ENCODE results near the gene ARHGEF38. TPM values are rescaled to one million over a fixed set of nuclear protein-coding genes. Genes with fewer than 3 reads are reported as not detected.

Gene ARHGEF38
- polyA plus RNA-seq, 1 of the 3 experiments (the other 2 are of a cell fraction) = 0.02 TPM

GRCh38 chr4:105714932-105715331 lies 162.5 kb downstream of the ARHGEF38 start:
- no peaks in the 10 kb centered on the region for H3K9me2 ChIP-seq
- no peak overlapping the region for H3K4me3 ChIP-seq (ENCODE audit: low read depth in 2 of 2, low read length in 1 of 2)
- no peaks in the 10 kb centered on the region for H3K9me3 ChIP-seq
- peaks cover 43% of the 10 kb centered on the region for H3K79me2 ChIP-seq (ENCODE audit: insufficient read depth)
- H3K27ac ChIP-seq (ENCODE audit: low read depth in 2 of 2, low read length in 1 of 2) = peak overlapping the region in 1 of 2 experiments; percentile 69; a peak in 2 of 4 replicates
- no peak for TF ChIP-seq SIN3A (IDR thresholded peaks at IDR 0.05; ENCODE audit: borderline replicate concordance, low read depth, low read length)
- TF ChIP-seq USF2 (IDR thresholded peaks at IDR 0.05; ENCODE audit: borderline replicate concordance, low read depth, low read length) = no peak
- no peak for TF ChIP-seq POLR2AphosphoS5 (IDR thresholded peaks at IDR 0.05; ENCODE audit: low read depth, low read length)
- TF ChIP-seq MXI1 (IDR thresholded peaks at IDR 0.05; ENCODE audit: low read depth, low read length) = no peak
- H3K4me1 ChIP-seq (ENCODE audit: control insufficient read depth in 1 of 2, insufficient read depth in 2 of 2, low read depth in 1 of 2, low read length in 1 of 2) = peaks cover 4 to 16% of the 10 kb centered on the region in 2 experiments; a peak in 3 of 4 replicates
- WGBS (ENCODE audit: low lambda C conversion rate) = 59% methylated on average over 1 of the region's 1 CpG
- DNase-seq = no peak
- H2AFZ ChIP-seq (ENCODE audit: low read depth) = no peak overlapping the region
- H3F3A ChIP-seq (replicated peaks; ENCODE audit: insufficient read depth) = peaks cover 17% of the 10 kb centered on the region
- peaks cover 1 to 13% of the 10 kb centered on the region in 2 experiments for H3K36me3 ChIP-seq (replicated peaks in 1 of 2; ENCODE audit: control insufficient read depth in 1 of 2, insufficient read depth in 2 of 2, low read length in 1 of 2)
- peak overlapping the region; percentile 33; the same call in 1 of the 2 replicates for H3K4me2 ChIP-seq
- H3K27me3 ChIP-seq (ENCODE audit: insufficient read depth) = no peaks in the 10 kb centered on the region
- peak overlapping the region; percentile 3; the same call in 1 of the 2 replicates for H3K9ac ChIP-seq
- CTCF ChIA-PET = interaction anchor here (0.6 to 1.8 kb wide), 22 partner anchors 10 to 575 kb away, joined by 3 to 27 read pairs (median 4); partner anchors contain the start of gene PPA2
- POLR2A ChIA-PET = no interaction called here
- no peaks in the 10 kb centered on the region for H4K20me1 ChIP-seq (ENCODE audit: insufficient read depth)

DNA sequence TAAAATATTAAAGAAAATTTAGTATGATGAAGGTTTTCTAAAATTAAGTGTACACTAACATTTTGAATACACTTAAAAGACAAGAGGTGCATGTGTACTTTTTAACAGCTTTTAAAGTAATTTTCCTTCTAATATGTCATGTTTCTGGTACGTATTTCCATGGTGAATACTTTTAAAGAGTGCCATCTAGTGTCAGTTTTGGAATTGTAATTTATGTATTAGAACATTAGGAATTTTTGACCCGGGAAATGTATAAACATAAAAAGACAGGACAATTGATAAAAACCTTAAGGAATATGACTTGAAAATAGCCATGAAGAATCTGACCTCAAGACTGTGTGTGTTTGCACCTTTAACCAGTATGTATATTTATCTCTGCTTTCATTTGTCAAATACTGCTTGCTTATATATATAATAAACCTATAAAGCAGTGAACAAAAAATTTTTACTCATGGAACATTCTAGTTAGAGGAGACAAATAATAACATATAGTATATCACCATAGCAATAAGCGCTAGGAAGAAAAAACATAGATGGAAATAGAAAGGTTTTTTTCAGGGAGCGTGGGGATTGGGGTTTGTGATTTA lies 163.4 kb downstream of the ARHGEF38 start:
- no peak overlapping the region for H3K4me3 ChIP-seq (ENCODE audit: low read depth in 2 of 2, low read length in 1 of 2)
- peaks cover 5 to 19% of the 10 kb centered on the region in 2 experiments for H3K36me3 ChIP-seq (replicated peaks in 1 of 2; ENCODE audit: control insufficient read depth in 1 of 2, insufficient read depth in 2 of 2, low read length in 1 of 2)
- H3K79me2 ChIP-seq (ENCODE audit: insufficient read depth) = peaks cover 34% of the 10 kb centered on the region
- 48% methylated on average over 4 of the region's 4 CpGs for WGBS (ENCODE audit: low lambda C conversion rate)
- H2AFZ ChIP-seq (ENCODE audit: low read depth) = no peak overlapping the region; the same call in 1 of the 2 replicates
- H3K27me3 ChIP-seq (ENCODE audit: insufficient read depth) = no peaks in the 10 kb centered on the region
- H3F3A ChIP-seq (replicated peaks; ENCODE audit: insufficient read depth) = peaks cover 17% of the 10 kb centered on the region
- no peak overlapping the region for H3K27ac ChIP-seq (ENCODE audit: low read depth in 2 of 2, low read length in 1 of 2)
- no peaks in the 10 kb centered on the region for H4K20me1 ChIP-seq (ENCODE audit: insufficient read depth)
- no peak overlapping the region for H3K9ac ChIP-seq
- H3K4me2 ChIP-seq = no peak overlapping the region
- H3K9me3 ChIP-seq = no peaks in the 10 kb centered on the region
- peaks cover 2 to 16% of the 10 kb centered on the region in 2 experiments; a peak in 3 of 4 replicates for H3K4me1 ChIP-seq (ENCODE audit: control insufficient read depth in 1 of 2, insufficient read depth in 2 of 2, low read depth in 1 of 2, low read length in 1 of 2)
- TF ChIP-seq, protein P1, sequence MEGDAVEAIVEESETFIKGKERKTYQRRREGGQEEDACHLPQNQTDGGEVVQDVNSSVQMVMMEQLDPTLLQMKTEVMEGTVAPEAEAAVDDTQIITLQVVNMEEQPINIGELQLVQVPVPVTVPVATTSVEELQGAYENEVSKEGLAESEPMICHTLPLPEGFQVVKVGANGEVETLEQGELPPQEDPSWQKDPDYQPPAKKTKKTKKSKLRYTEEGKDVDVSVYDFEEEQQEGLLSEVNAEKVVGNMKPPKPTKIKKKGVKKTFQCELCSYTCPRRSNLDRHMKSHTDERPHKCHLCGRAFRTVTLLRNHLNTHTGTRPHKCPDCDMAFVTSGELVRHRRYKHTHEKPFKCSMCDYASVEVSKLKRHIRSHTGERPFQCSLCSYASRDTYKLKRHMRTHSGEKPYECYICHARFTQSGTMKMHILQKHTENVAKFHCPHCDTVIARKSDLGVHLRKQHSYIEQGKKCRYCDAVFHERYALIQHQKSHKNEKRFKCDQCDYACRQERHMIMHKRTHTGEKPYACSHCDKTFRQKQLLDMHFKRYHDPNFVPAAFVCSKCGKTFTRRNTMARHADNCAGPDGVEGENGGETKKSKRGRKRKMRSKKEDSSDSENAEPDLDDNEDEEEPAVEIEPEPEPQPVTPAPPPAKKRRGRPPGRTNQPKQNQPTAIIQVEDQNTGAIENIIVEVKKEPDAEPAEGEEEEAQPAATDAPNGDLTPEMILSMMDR (IDR thresholded peaks at IDR 0.05) = peak; percentile 74
- TF ChIP-seq RAD21 (IDR thresholded peaks at IDR 0.05; ENCODE audit: low read length) (peak; percentile 61), SMC3 (IDR thresholded peaks at IDR 0.05; ENCODE audit: low read depth, low read length) (0 out of 2 replicates have a peak, but pooled peaks have one; percentile 23), EP300 (IDR thresholded peaks at IDR 0.05; ENCODE audit: borderline replicate concordance in 1 of 2, low read depth in 1 of 2, low read length in 1 of 2) (no peak)
- ChIA-PET POLR2A (no interaction called here), CTCF (interaction anchor here (0.6 to 1.8 kb wide), 24 partner anchors 11 to 575 kb away, joined by 3 to 27 read pairs (median 3); partner anchors contain the start of gene PPA2)
- peak; percentile 17 for DNase-seq
- no peaks in the 10 kb centered on the region for H3K9me2 ChIP-seq
